ENCODE results near the gene IPPK.

- no peak for TF ChIP-seq CTCF (tag by site-specific recombination; IDR thresholded peaks at IDR 0.05)
- no peak for TF ChIP-seq ZBTB7A (tag by site-specific recombination; IDR thresholded peaks at IDR 0.05; ENCODE audit: low read depth)
- TF ChIP-seq, protein P1, sequence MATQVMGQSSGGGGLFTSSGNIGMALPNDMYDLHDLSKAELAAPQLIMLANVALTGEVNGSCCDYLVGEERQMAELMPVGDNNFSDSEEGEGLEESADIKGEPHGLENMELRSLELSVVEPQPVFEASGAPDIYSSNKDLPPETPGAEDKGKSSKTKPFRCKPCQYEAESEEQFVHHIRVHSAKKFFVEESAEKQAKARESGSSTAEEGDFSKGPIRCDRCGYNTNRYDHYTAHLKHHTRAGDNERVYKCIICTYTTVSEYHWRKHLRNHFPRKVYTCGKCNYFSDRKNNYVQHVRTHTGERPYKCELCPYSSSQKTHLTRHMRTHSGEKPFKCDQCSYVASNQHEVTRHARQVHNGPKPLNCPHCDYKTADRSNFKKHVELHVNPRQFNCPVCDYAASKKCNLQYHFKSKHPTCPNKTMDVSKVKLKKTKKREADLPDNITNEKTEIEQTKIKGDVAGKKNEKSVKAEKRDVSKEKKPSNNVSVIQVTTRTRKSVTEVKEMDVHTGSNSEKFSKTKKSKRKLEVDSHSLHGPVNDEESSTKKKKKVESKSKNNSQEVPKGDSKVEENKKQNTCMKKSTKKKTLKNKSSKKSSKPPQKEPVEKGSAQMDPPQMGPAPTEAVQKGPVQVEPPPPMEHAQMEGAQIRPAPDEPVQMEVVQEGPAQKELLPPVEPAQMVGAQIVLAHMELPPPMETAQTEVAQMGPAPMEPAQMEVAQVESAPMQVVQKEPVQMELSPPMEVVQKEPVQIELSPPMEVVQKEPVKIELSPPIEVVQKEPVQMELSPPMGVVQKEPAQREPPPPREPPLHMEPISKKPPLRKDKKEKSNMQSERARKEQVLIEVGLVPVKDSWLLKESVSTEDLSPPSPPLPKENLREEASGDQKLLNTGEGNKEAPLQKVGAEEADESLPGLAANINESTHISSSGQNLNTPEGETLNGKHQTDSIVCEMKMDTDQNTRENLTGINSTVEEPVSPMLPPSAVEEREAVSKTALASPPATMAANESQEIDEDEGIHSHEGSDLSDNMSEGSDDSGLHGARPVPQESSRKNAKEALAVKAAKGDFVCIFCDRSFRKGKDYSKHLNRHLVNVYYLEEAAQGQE (tag by site-specific recombination; IDR thresholded peaks at IDR 0.05) = no peak
- no peak for TF ChIP-seq ZNF791 (tag by site-specific recombination; IDR thresholded peaks at IDR 0.05)
- no peak for TF ChIP-seq TCF7L2 (IDR thresholded peaks at IDR 0.05; ENCODE audit: borderline replicate concordance, low read depth, low read length)
- TF ChIP-seq ZNF560 (tag by site-specific recombination; IDR thresholded peaks at IDR 0.05; ENCODE audit: borderline replicate concordance) = no peak
- TF ChIP-seq SCRT2 (tag by site-specific recombination; IDR thresholded peaks at IDR 0.05) = no peak
- no peak for TF ChIP-seq ZNF10 (tag by site-specific recombination; IDR thresholded peaks at IDR 0.05)
- TF ChIP-seq ZNF23 (tag by site-specific recombination; IDR thresholded peaks at IDR 0.05; ENCODE audit: borderline replicate concordance) = no peak
- TF ChIP-seq ZNF660 (tag by site-specific recombination; IDR thresholded peaks at IDR 0.05) = no peak
- no peak for TF ChIP-seq YY1 (tag by site-specific recombination; IDR thresholded peaks at IDR 0.05)
- TF ChIP-seq ZNF239 (tag by site-specific recombination; IDR thresholded peaks at IDR 0.05) = no peak
- TF ChIP-seq ZNF24 (tag by site-specific recombination; IDR thresholded peaks at IDR 0.05) = no peak
Measured at GRCh38 chr9:92666236-92666635, 3.7 kb downstream of the IPPK start.

All from HEK293 (cell line).